HG03064 (cell line): ENCODE measurements around the gene THEM5.
"Not testable (repeated sequence)": the region's sequence is repeated elsewhere in the genome, so short reads cannot be mapped to it uniquely, and the experiment has no call there.

ENCODE experiments used
- ATAC-seq: cut with Tn5 transposase; IDR thresholded peaks from one replicate; pipeline ENCODE4 v1.9.1; 2021; ENCODE audit warnings: low read depth; ENCODE audit not compliant: unreplicated experiment

Gene THEM5

GRCh38 chr1:151853411-151853943 lies at the start of gene THEM5:
Gene THEM5, minus strand, starts transcription at chr1:151853712. Its CDS starts 147 bp downstream, at chr1:151853565.
- ATAC-seq: no peak

GRCh38 chr1:151902858-151903257 lies 49.3 kb upstream of the THEM5 start:
- ATAC-seq: no peak

- not testable (repeated sequence) for ATAC-seq
Measured at GRCh38 chr1:151900804-151901203, 47.3 kb upstream of the THEM5 start.

GRCh38 chr1:151898519-151898991 lies 45.0 kb upstream of the THEM5 start:
- no peak for ATAC-seq

- ATAC-seq: no peak
Measured at GRCh38 chr1:151897991-151898431, 44.5 kb upstream of the THEM5 start.

GRCh38 chr1:151893176-151893924 lies 39.8 kb upstream of the THEM5 start:
- ATAC-seq: no peak

- ATAC-seq: no peak
Measured at GRCh38 chr1:151892190-151892589, 38.7 kb upstream of the THEM5 start.

GRCh38 chr1:151891512-151891911 lies 38.0 kb upstream of the THEM5 start:
- no peak for ATAC-seq

- no peak for ATAC-seq
Measured at GRCh38 chr1:151888972-151889570, 35.6 kb upstream of the THEM5 start.

- ATAC-seq: no peak
Measured at GRCh38 chr1:151887028-151887427, 33.5 kb upstream of the THEM5 start.

- no peak for ATAC-seq
Measured at GRCh38 chr1:151885479-151885878, 32.0 kb upstream of the THEM5 start.

GRCh38 chr1:151884879-151885278 lies 31.4 kb upstream of the THEM5 start:
- not testable (repeated sequence) for ATAC-seq

GRCh38 chr1:151884445-151884844 lies 30.9 kb upstream of the THEM5 start:
- not testable (repeated sequence) for ATAC-seq

- ATAC-seq: not testable (repeated sequence)
Measured at GRCh38 chr1:151883898-151884297, 30.4 kb upstream of the THEM5 start.

- not testable (repeated sequence) for ATAC-seq
Measured at GRCh38 chr1:151882918-151883317, 29.4 kb upstream of the THEM5 start.

- ATAC-seq: no peak
Measured at GRCh38 chr1:151882466-151882865, 29.0 kb upstream of the THEM5 start.

GRCh38 chr1:151881479-151881878 lies 28.0 kb upstream of the THEM5 start:
- ATAC-seq: no peak

- ATAC-seq: no peak
Measured at GRCh38 chr1:151875419-151876097, 22.0 kb upstream of the THEM5 start.

GRCh38 chr1:151872776-151873175 lies 19.3 kb upstream of the THEM5 start:
- ATAC-seq: not testable (repeated sequence)

- no peak for ATAC-seq
Measured at GRCh38 chr1:151871284-151872030, 17.9 kb upstream of the THEM5 start.
